Glomerular visceral epithelial cell (primary cell): ENCODE data around the gene NOX5.
"Not testable (repeated sequence)": the region's sequence is repeated elsewhere in the genome, so short reads cannot be mapped to it uniquely, and the experiment has no call there.

Experiments
- DNase-seq: peaks from one replicate; pipeline ENCODE4 v3.0.0-alpha.2; 2016; ENCODE audit errors: extremely low spot score

Gene NOX5

GRCh38 chr15:69014454-69014853 is at the start of gene NOX5:
Gene NOX5, plus strand, starts transcription at chr15:69014695. Its CDS starts 41 bp downstream, at chr15:69014736.
- no peak for DNase-seq

GRCh38 chr15:68966996-68967395 is 47.5 kb upstream of the NOX5 start:
- no peak for DNase-seq

GRCh38 chr15:68967948-68968347 is 46.5 kb upstream of the NOX5 start:
- DNase-seq = no peak

- DNase-seq = no peak
These were observed 45.2 kb upstream of the NOX5 start for GRCh38 chr15:68969298-68969697.

GRCh38 chr15:68972201-68973065 is 42.1 kb upstream of the NOX5 start:
- no peak for DNase-seq

GRCh38 chr15:68975651-68976160 is 38.8 kb upstream of the NOX5 start:
- DNase-seq = not testable (repeated sequence)

- not testable (repeated sequence) for DNase-seq
These were observed 37.1 kb upstream of the NOX5 start for GRCh38 chr15:68977426-68977825.

GRCh38 chr15:68979006-68979405 is 35.5 kb upstream of the NOX5 start:
- no peak for DNase-seq

GRCh38 chr15:68979816-68980215 is 34.7 kb upstream of the NOX5 start:
- no peak for DNase-seq

GRCh38 chr15:68980786-68981185 is 33.7 kb upstream of the NOX5 start:
- no peak for DNase-seq

- no peak for DNase-seq
These were observed 32.6 kb upstream of the NOX5 start for GRCh38 chr15:68981941-68982340.

GRCh38 chr15:68982976-68983563 is 31.4 kb upstream of the NOX5 start:
- DNase-seq = no peak

GRCh38 chr15:68983961-68984481 is 30.5 kb upstream of the NOX5 start:
- peak; percentile 10 for DNase-seq

- DNase-seq = no peak
These were observed 29.9 kb upstream of the NOX5 start for GRCh38 chr15:68984586-68984985.

GRCh38 chr15:68985361-68985891 is 29.1 kb upstream of the NOX5 start:
- no peak for DNase-seq

GRCh38 chr15:68986322-68986721 is 28.2 kb upstream of the NOX5 start:
- no peak for DNase-seq

GRCh38 chr15:68987120-68987519 is 27.4 kb upstream of the NOX5 start:
- DNase-seq = no peak

- DNase-seq = no peak
These were observed 26.8 kb upstream of the NOX5 start for GRCh38 chr15:68987676-68988075.

- DNase-seq = no peak
These were observed 24.8 kb upstream of the NOX5 start for GRCh38 chr15:68989541-68990230.

GRCh38 chr15:68990231-68990991 is 24.1 kb upstream of the NOX5 start:
- no peak for DNase-seq

- no peak for DNase-seq
These were observed 23.4 kb upstream of the NOX5 start for GRCh38 chr15:68990992-68991500.
